Neutrophil (primary cell): Measurements from ENCODE around the gene AATK.

Experiments
- H3K27ac ChIP-seq: fragments of 200-600 bp; sonication (generic); 2 replicates; pipeline ENCODE4 v1.5.1; 2016; ENCODE audit warnings: mild to moderate bottlenecking, moderate library complexity
- H3K27me3 ChIP-seq: fragments of 200-600 bp; sonication (generic); 2 replicates; pipeline ENCODE4 v1.6.0; 2016; ENCODE audit warnings: mild to moderate bottlenecking
- H3K36me3 ChIP-seq: fragments of 200-600 bp; sonication (generic); 2 replicates; pipeline ENCODE4 v1.5.1; 2017
- H3K4me1 ChIP-seq, 2 experiments: fragments of 200-600 bp in 1 of 2; sonication (generic) in 1 of 2; 1 replicate in 1 of 2; 2 replicates in 1 of 2; pipeline versions ENCODE4 v1.5.1 to v1.6.1; 2013 to 2016; ENCODE audit warnings: low read depth in 1 of 2, low read length in 1 of 2, mild to moderate bottlenecking in 1 of 2, moderate library complexity in 1 of 2; ENCODE audit not compliant: control insufficient read depth in 1 of 2, insufficient read depth in 1 of 2
- H3K4me3 ChIP-seq, 2 experiments: fragments of 200-600 bp in 1 of 2; sonication (generic) in 1 of 2; 1 replicate in 1 of 2; 2 replicates in 1 of 2; pipeline ENCODE4 v1.5.1; 2013 to 2016; ENCODE audit warnings: low read depth in 1 of 2, low read length in 1 of 2, mild to moderate bottlenecking in 1 of 2, moderate library complexity in 1 of 2
- H3K9me3 ChIP-seq: fragments of 200-600 bp; sonication (generic); 2 replicates; pipeline ENCODE4 v1.5.1; 2016
- TF ChIP-seq, protein P1 (sequence below): fragments of 200-600 bp; sonication (generic); IDR thresholded peaks from 2 replicates; pipeline ENCODE4 v1.5.1; 2016; ENCODE audit warnings: antibody characterized with exemption

AATK gene

DNA sequence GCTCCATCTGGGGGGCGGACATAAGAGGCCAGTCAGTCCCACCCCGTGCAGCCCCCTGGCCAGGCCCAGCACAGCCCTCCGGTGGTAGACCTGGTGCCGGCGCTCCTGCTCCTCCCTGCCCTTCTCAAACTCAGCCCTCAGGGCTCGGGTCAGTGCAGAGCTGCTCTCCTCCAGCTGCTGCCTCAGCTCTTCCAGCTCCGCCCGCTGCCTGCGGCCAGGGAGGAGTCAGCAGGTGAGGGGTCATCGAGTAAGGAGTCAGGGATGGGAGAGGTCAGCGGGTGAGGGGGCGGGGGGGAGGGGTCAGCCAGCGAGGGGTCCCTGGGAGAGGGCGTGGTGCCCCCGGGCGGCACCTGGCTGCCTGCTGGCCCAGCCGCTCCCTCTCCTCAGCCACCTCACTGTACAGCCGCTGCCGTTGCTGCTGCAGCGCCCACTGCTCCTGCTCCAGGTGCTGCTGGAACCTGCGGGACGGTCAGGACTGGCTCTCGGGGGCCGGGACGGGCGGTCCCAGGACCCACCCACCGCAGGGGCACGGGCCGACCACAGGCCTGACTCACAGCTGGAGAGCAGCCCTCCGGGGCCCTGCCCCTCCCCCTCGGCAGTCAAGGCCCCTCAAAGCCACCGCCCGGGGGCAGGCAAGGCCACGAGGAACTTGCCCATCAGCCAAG lies 26.5 kb upstream of the AATK start:
- no peak overlapping the region for H3K27ac ChIP-seq
- no peaks in the 10 kb centered on the region for H3K27me3 ChIP-seq
- no peaks in the 10 kb centered on the region for H3K4me1 ChIP-seq
- no peaks in the 10 kb centered on the region for H3K9me3 ChIP-seq
- H3K4me3 ChIP-seq: no peak overlapping the region
- H3K36me3 ChIP-seq: peaks cover 15% of the 10 kb centered on the region
- TF ChIP-seq, protein P1, sequence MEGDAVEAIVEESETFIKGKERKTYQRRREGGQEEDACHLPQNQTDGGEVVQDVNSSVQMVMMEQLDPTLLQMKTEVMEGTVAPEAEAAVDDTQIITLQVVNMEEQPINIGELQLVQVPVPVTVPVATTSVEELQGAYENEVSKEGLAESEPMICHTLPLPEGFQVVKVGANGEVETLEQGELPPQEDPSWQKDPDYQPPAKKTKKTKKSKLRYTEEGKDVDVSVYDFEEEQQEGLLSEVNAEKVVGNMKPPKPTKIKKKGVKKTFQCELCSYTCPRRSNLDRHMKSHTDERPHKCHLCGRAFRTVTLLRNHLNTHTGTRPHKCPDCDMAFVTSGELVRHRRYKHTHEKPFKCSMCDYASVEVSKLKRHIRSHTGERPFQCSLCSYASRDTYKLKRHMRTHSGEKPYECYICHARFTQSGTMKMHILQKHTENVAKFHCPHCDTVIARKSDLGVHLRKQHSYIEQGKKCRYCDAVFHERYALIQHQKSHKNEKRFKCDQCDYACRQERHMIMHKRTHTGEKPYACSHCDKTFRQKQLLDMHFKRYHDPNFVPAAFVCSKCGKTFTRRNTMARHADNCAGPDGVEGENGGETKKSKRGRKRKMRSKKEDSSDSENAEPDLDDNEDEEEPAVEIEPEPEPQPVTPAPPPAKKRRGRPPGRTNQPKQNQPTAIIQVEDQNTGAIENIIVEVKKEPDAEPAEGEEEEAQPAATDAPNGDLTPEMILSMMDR: no peak

DNA sequence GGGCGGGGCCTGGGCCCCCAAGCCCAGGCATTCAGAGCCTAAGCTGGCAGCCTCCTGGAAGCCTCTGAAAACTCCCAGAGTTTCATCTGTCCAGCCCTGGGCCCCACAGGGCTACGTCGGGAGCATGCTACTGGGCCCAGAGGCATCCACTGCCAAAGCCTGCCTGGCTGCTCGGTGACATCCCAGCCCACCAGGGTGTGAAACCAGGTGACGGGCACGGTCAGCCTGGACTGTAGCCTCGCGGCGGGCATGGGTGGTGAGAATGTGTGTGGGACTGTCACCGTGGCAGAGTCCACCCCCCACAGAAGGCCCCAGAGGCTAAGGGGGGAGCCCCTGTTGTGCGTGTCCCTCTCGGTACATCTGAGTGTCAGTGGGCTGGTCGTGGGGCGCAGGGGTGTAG lies 25.6 kb upstream of the AATK start:
- TF ChIP-seq, protein P1: no peak
- peaks cover 11% of the 10 kb centered on the region for H3K36me3 ChIP-seq
- H3K4me1 ChIP-seq: no peaks in the 10 kb centered on the region

DNA sequence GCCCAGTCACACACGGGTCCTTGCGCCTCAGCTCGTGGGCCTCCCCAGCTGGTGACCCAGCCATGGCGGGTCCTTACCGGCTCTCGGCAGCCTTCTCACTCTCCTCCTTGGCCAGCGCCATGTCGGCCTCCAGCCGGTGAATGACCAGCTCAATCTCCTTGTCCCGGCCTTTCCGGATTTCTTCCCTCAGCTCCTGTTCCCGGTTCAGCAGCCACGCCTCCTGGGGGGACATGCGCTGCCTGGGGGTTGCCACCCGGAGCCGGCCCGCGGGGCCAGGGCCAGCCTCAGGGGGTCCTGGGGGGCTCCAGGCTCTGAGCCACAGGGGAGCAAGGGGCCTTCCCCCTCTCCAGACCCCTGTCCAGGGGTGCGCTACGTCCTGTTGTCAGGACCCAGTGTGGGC lies 25.1 kb upstream of the AATK start:
- TF ChIP-seq, protein P1: no peak
- H3K9me3 ChIP-seq: no peaks in the 10 kb centered on the region
- peaks cover under 1% of the 10 kb centered on the region in 2 experiments for H3K4me1 ChIP-seq
- H3K27me3 ChIP-seq: no peaks in the 10 kb centered on the region
- no peak overlapping the region for H3K4me3 ChIP-seq
- no peak overlapping the region for H3K27ac ChIP-seq
- H3K36me3 ChIP-seq: peaks cover 6% of the 10 kb centered on the region

More for the DNA sequence above, 25.6 kb upstream of the AATK start:
- Histone ChIP-seq H3K9me3 (no peaks in the 10 kb centered on the region), H3K4me3 (no peak overlapping the region), H3K27me3 (no peaks in the 10 kb centered on the region), H3K27ac (no peak overlapping the region)

DNA sequence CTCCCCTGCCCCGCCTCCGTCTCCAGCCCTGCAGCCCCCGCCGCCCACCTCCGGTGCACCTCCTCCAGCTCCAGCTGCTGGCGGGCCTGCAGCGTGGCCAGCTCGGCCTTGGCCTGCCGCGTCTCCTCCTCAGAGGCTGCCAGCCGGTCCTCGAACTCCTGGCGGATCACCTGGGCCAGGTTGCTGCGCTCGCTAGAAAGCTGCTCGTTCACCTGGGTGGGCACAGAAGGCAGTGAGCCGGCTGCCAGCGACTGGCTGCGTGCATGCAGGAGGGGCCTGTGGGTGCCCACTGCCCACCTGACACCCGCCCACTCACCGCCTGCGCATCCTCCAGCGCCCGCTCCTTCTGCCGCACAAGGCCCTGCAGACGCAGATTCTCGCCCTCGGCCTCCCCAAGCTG lies 24.6 kb upstream of the AATK start:
- peaks cover 6% of the 10 kb centered on the region in 2 experiments for H3K4me1 ChIP-seq
- H3K36me3 ChIP-seq: peaks cover 4% of the 10 kb centered on the region
- no peaks in the 10 kb centered on the region for H3K27me3 ChIP-seq
- no peaks in the 10 kb centered on the region for H3K9me3 ChIP-seq
- TF ChIP-seq, protein P1: no peak
- H3K27ac ChIP-seq: no peak overlapping the region
- no peak overlapping the region for H3K4me3 ChIP-seq

DNA sequence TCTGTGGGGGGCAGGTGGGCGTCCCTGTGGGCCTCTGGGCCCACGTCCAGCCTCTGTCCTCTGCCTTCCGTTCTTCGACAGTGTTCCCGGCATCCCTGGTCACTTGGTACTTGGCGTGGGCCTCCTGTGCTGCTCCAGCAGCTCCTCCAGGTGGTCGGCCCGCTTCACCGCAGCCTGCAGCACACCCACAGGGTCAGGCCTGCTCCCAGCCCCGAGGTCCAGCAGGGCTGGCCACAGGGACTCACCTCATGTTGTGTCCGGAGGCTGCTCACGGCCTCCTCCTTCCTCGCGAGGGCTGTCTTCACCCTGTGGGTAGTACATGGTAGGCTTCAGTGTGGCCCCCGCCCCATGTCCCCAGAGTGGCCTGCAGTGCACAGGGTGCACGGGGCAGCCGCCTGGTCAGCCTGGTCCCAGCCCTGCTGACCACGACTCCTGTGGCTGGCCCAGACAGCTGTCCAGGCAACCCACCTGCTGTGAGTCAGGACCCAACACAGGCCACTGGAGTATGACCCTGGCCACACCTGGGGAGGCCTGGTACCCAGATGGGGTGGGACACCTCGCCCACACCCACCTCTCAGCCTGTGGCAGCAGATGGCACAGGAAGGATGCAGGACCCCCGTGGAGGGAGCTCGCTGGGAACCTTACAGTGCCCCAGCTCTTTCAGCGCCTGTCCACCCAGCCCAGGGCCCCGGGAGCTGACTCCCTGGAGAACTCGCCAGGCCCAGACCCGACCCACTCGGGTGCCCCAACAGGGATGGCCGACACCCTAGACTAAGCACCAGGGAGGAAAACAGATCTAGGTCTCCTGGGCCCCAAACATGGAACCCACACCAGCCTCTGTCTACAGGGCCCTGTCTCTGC lies 23.9 kb upstream of the AATK start:
- Histone ChIP-seq H3K27ac (no peak overlapping the region), H3K27me3 (peaks cover 3% of the 10 kb centered on the region), H3K4me3 (no peak overlapping the region), H3K36me3 (peaks cover 4% of the 10 kb centered on the region), H3K9me3 (no peaks in the 10 kb centered on the region), H3K4me1 (peaks cover 10 to 11% of the 10 kb centered on the region in 2 experiments)
- TF ChIP-seq, protein P1: peak; percentile 40
